NB4 (cell line): ENCODE data around the gene TNFAIP8L3.

ENCODE experiments used
- MYC ChIP-seq: IDR thresholded peaks from 2 replicates; pipeline ENCODE4 v1.6.1; 2011; ENCODE audit warnings: low read depth, low read length
- POLR2A ChIP-seq: IDR thresholded peaks from 2 replicates; pipeline ENCODE4 v1.6.1; 2011; ENCODE audit warnings: mild to moderate bottlenecking; ENCODE audit not compliant: insufficient read length; ENCODE audit errors: extremely low read depth
- TF ChIP-seq, protein P1 (sequence below): IDR thresholded peaks from one replicate; pipeline ENCODE4 v1.5.1; 2012; ENCODE audit warnings: low read depth, low read length
- TF ChIP-seq, protein P2 (sequence below): IDR thresholded peaks from 2 replicates; pipeline ENCODE4 v1.6.1; 2011; ENCODE audit warnings: low read depth, low read length

DNA sequence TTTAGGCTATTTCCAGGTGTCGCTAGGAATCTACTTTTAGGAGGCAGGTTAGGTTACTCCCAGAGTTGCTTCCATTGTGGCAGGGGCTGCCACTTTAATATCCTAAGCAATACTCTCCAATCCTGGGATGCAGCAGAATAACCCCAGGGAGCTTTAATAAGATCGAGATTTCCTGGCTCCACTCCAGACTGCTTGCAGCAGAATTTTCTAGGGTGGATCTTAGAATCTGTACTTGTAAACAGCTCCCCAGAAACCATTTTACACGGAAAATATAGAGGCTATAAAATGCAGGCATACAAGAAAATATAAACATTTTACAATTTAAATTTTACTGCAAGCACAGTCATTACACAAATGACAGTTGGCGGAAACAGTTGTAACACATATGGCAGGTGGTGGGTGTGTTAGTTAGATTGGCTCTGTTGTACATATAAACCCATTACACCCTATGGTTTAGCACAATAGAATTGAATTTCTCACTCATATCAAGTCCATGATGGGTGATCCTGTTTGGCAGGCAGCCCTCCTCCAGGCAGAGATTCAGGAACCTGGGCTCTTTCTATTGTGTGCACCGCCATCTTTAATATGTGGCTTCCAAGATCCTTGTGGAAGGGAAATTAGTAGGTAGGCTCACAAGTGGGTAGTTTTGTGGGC is 35.0 kb upstream of the TNFAIP8L3 start:
- TF ChIP-seq, protein P1, sequence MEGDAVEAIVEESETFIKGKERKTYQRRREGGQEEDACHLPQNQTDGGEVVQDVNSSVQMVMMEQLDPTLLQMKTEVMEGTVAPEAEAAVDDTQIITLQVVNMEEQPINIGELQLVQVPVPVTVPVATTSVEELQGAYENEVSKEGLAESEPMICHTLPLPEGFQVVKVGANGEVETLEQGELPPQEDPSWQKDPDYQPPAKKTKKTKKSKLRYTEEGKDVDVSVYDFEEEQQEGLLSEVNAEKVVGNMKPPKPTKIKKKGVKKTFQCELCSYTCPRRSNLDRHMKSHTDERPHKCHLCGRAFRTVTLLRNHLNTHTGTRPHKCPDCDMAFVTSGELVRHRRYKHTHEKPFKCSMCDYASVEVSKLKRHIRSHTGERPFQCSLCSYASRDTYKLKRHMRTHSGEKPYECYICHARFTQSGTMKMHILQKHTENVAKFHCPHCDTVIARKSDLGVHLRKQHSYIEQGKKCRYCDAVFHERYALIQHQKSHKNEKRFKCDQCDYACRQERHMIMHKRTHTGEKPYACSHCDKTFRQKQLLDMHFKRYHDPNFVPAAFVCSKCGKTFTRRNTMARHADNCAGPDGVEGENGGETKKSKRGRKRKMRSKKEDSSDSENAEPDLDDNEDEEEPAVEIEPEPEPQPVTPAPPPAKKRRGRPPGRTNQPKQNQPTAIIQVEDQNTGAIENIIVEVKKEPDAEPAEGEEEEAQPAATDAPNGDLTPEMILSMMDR = no peak
- TF ChIP-seq POLR2A (no peak), MYC (no peak)
- TF ChIP-seq, protein P2, sequence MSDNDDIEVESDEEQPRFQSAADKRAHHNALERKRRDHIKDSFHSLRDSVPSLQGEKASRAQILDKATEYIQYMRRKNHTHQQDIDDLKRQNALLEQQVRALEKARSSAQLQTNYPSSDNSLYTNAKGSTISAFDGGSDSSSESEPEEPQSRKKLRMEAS = no peak
